Neuronal stem cell (in vitro differentiated cells): ENCODE results near the gene ITFG1.
"Not testable (repeated sequence)": the region's sequence is repeated elsewhere in the genome, so short reads cannot be mapped to it uniquely, and the experiment has no call there.

Source experiments
- DNase-seq: peaks from one replicate; pipeline ENCODE4 v3.0.0-alpha.2; 2013; ENCODE audit warnings: low spot score
- H2AFZ ChIP-seq: one replicate; pipeline ENCODE4 v1.6.1; 2013; ENCODE audit warnings: mild to moderate bottlenecking, low read length, inconsistent platforms
- H2AK5ac ChIP-seq: 2 replicates; pipeline ENCODE4 v1.6.1; 2013; ENCODE audit warnings: low read depth, mild to moderate bottlenecking, inconsistent platforms, low read length, moderate library complexity, mixed read lengths
- H2BK120ac ChIP-seq: 2 replicates; pipeline ENCODE4 v1.6.1; 2013; ENCODE audit warnings: low read depth, mild to moderate bottlenecking, inconsistent platforms, low read length, moderate library complexity, mixed read lengths
- H2BK12ac ChIP-seq: one replicate; pipeline ENCODE4 v1.6.1; 2013; ENCODE audit warnings: low read length, inconsistent platforms
- H2BK15ac ChIP-seq: 2 replicates; pipeline ENCODE4 v1.6.1; 2013; ENCODE audit warnings: mild to moderate bottlenecking, low read length, inconsistent platforms, mixed read lengths
- H2BK5ac ChIP-seq: one replicate; pipeline ENCODE4 v1.6.1; 2013; ENCODE audit warnings: inconsistent platforms, mild to moderate bottlenecking, low read length, moderate library complexity
- H3K14ac ChIP-seq: one replicate; pipeline ENCODE4 v1.6.1; 2013; ENCODE audit warnings: low read length, inconsistent platforms
- H3K18ac ChIP-seq: 2 replicates; pipeline ENCODE4 v1.6.1; 2013; ENCODE audit warnings: low read length, inconsistent platforms
- H3K23ac ChIP-seq: 2 replicates; pipeline ENCODE4 v1.6.1; 2013; ENCODE audit warnings: low read depth, mild to moderate bottlenecking, mixed read lengths, low read length, inconsistent platforms; ENCODE audit not compliant: poor library complexity
- H3K27ac ChIP-seq: replicated peaks from 3 replicates; pipeline ENCODE4 v1.5.1; 2013; ENCODE audit warnings: low read length, inconsistent platforms
- H3K27me3 ChIP-seq, 3 experiments: 2 replicates each; pipeline ENCODE4 v1.6.1; 2013; ENCODE audit warnings: low read length in 3 of 3, mild to moderate bottlenecking in 2 of 3, inconsistent platforms in 1 of 3, low read depth in 1 of 3, mixed read lengths in 1 of 3, moderate library complexity in 1 of 3; ENCODE audit not compliant: control insufficient read depth in 3 of 3, insufficient read depth in 3 of 3
- H3K36me3 ChIP-seq, 2 donors: replicated peaks in 1 of 2; 2 replicates each; pipeline ENCODE4 v1.6.1; 2013; ENCODE audit warnings: low read length in 2 of 2; ENCODE audit not compliant: control insufficient read depth in 2 of 2, insufficient read depth in 2 of 2
- H3K4ac ChIP-seq: 2 replicates; pipeline ENCODE4 v1.6.1; 2013; ENCODE audit warnings: inconsistent platforms, mild to moderate bottlenecking, low read length, moderate library complexity
- H3K4me1 ChIP-seq, 2 donors: 1 replicate in 1 of 2; 2 replicates in 1 of 2; pipeline ENCODE4 v1.6.1; 2013; ENCODE audit warnings: low read length in 2 of 2, low read depth in 1 of 2; ENCODE audit not compliant: control insufficient read depth in 2 of 2, insufficient read depth in 1 of 2
- H3K4me2 ChIP-seq: one replicate; pipeline ENCODE4 v1.6.1; 2013; ENCODE audit warnings: mild to moderate bottlenecking, low read length, inconsistent platforms; ENCODE audit not compliant: insufficient read depth, poor library complexity, severe bottlenecking
- H3K4me3 ChIP-seq, 2 donors: 2 replicates each; pipeline ENCODE4 v1.5.1; 2013; ENCODE audit warnings: low read length in 2 of 2, mild to moderate bottlenecking in 2 of 2, inconsistent platforms in 1 of 2, moderate library complexity in 1 of 2
- H3K79me1 ChIP-seq: one replicate; pipeline ENCODE4 v1.6.1; 2013; ENCODE audit warnings: low read depth, mild to moderate bottlenecking, inconsistent platforms, low read length, moderate library complexity
- H3K9ac ChIP-seq: one replicate; pipeline ENCODE4 v1.6.1; 2013; ENCODE audit warnings: mild to moderate bottlenecking, low read depth, low read length, inconsistent platforms; ENCODE audit not compliant: poor library complexity
- H3K9me3 ChIP-seq, 2 donors: replicated peaks in 1 of 2; 2 replicates each; pipeline versions ENCODE3 to v1.6.1; 2013; ENCODE audit warnings: low read length in 2 of 2, mild to moderate bottlenecking in 2 of 2, inconsistent platforms in 1 of 2, low read depth in 1 of 2, mixed read lengths in 1 of 2, moderate library complexity in 1 of 2; ENCODE audit not compliant: control insufficient read depth in 2 of 2, insufficient read depth in 1 of 2
- H4K8ac ChIP-seq: one replicate; pipeline ENCODE4 v1.6.1; 2013; ENCODE audit warnings: low read depth, mild to moderate bottlenecking, inconsistent platforms, low read length, moderate library complexity
- H4K91ac ChIP-seq: one replicate; pipeline ENCODE4 v1.6.1; 2013; ENCODE audit warnings: low read length, low read depth, mild to moderate bottlenecking, inconsistent platforms; ENCODE audit not compliant: poor library complexity
- WGBS, 2 donors: extraction: QIAGEN DNeasy Blood & Tissue Kit; methylation state at CpG; one replicate each; pipeline ENCODE4 v1.1.7; 2013; ENCODE audit warnings: missing lambda C conversion rate in 2 of 2, mixed read lengths in 1 of 2; ENCODE audit not compliant: insufficient read length in 2 of 2, insufficient replicate concordance in 1 of 2; ENCODE audit errors: extremely low coverage in 2 of 2; 5-methylcytosine and 5-hydroxymethylcytosine counted together

The ITFG1 gene

DNA sequence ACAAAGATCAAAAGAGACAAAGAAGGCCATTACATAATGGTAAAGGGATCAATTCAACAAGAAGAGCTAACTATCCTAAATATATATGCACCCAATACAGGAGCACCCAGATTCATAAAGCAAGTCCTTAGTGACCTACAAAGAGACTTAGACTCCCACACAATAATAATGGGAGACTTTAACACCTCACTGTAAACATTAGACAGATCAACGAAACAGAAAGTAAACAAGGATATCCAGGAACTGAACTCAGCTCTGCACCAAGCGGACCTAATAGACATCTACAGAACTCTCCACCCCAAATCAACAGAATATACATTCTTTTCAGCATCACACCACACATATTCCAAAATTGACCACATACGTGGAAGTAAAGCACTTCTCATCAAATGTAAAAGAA is 20.8 kb downstream of the ITFG1 start:
- H2AFZ ChIP-seq, H2AK5ac ChIP-seq, H3K4ac ChIP-seq, H3K4me3 ChIP-seq, H3K18ac ChIP-seq, H2BK5ac ChIP-seq, H3K14ac ChIP-seq, DNase-seq, H3K9me3 ChIP-seq, H3K9ac ChIP-seq, H3K4me1 ChIP-seq, H3K36me3 ChIP-seq, H3K23ac ChIP-seq, H2BK12ac ChIP-seq, H3K27me3 ChIP-seq, H3K79me1 ChIP-seq, H3K27ac ChIP-seq, H3K4me2 ChIP-seq, H2BK15ac ChIP-seq, H2BK120ac ChIP-seq, H4K91ac ChIP-seq, H4K8ac ChIP-seq: not testable (repeated sequence)
- WGBS, 2 donors: no CpG with 5 or more reads among the region's 3 CpGs

DNA sequence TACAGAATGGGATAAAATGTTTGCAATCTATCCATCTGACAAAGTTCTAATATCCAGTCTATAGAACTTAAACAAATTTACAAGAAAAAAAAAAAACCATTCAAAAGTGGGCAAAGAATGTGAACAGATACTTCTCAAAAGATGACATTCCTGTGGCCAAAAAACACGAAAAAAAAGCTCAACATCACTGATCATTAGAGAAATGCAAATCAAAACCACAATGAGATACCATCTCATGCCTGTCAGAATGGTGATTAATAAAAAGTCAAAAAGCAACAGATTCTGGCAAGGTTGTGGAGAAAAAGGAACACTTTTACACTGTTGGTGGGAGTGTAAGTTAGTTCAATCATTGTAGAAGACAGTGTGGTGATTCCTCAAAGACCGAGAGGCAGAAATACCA is 26.6 kb downstream of the ITFG1 start:
- not testable (repeated sequence) for H4K8ac ChIP-seq, H3K9me3 ChIP-seq, H3K27ac ChIP-seq, H4K91ac ChIP-seq, H2BK15ac ChIP-seq, H2BK120ac ChIP-seq, H3K4me2 ChIP-seq, H3K79me1 ChIP-seq, H3K18ac ChIP-seq, DNase-seq, H3K23ac ChIP-seq, H3K4me1 ChIP-seq, H2AFZ ChIP-seq, H3K4me3 ChIP-seq, H2BK5ac ChIP-seq, H3K27me3 ChIP-seq, H3K9ac ChIP-seq, H3K4ac ChIP-seq, H2AK5ac ChIP-seq, H2BK12ac ChIP-seq, H3K14ac ChIP-seq
- WGBS, 2 donors: no CpG with 5 or more reads among the region's 2 CpGs
- H3K36me3 ChIP-seq: peaks cover 3 to 11% of the 10 kb centered on the region in 2 donors

DNA sequence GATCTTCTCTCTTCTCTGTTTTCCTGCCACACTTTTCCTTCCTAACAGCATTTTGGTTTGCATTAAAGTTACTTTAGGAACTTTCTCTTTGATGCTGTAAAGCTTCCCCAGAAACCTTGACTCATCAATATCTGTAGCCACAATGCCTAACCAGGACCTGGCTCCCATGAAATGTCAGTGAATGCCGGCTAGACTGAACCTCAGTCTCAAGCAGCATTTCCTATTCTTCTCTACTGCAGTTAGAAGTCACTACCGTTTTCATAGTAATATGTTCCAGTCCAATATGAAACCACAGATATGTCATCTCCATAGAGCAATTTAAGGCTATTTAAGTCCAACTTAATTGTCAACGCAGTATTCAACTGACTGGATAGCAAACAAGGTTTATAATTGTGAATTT is 28.9 kb downstream of the ITFG1 start:
- H3K27me3 ChIP-seq: no peaks in the 10 kb centered on the region
- H3K79me1 ChIP-seq: no peaks in the 10 kb centered on the region
- no peak for DNase-seq
- no peaks in the 10 kb centered on the region for H3K4me1 ChIP-seq
- no peak overlapping the region for H2BK5ac ChIP-seq
- H3K4ac ChIP-seq: no peak overlapping the region
- H3K18ac ChIP-seq: no peak overlapping the region
- no peak overlapping the region for H3K23ac ChIP-seq
- no peak overlapping the region for H2BK15ac ChIP-seq
- no peak overlapping the region for H3K4me3 ChIP-seq
- no peak overlapping the region for H4K91ac ChIP-seq
- no peak overlapping the region for H3K27ac ChIP-seq
- H3K14ac ChIP-seq: no peak overlapping the region
- H2AFZ ChIP-seq: no peak overlapping the region
- no peak overlapping the region for H3K4me2 ChIP-seq
- H4K8ac ChIP-seq: no peak overlapping the region
- H3K9ac ChIP-seq: no peak overlapping the region
- H3K36me3 ChIP-seq: peaks cover 3 to 30% of the 10 kb centered on the region in 2 donors
- no peak overlapping the region for H2BK12ac ChIP-seq
- H2BK120ac ChIP-seq: no peak overlapping the region
- WGBS, 2 donors: no CpG with 5 or more reads among the region's 3 CpGs
- H2AK5ac ChIP-seq: no peak overlapping the region
- H3K9me3 ChIP-seq: peaks cover 2 to 6% of the 10 kb centered on the region in 2 donors

DNA sequence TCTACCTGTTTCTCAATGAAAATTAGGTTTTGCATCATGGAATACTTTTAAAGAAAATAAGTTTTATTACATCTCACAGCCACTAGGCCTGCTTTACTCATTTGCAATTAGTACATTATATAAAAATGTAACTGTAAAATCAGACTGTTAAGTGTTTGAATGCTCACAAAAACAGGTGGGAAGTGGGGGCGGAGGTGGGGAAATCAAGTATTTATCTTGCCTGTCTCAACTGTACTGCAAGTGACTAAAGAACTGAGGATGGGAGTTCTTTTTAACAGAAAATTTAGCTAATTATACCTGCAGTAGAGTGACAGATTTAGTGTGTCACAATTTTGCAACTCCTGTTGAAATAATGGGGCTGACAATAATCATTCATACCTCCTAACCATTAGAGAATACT is 34.1 kb downstream of the ITFG1 start:
- Histone ChIP-seq H2AFZ (no peak overlapping the region), H3K27me3 (no peaks in the 10 kb centered on the region), H4K91ac (no peak overlapping the region), H4K8ac (no peak overlapping the region), H3K14ac (no peak overlapping the region), H3K27ac (no peak overlapping the region), H2BK15ac (no peak overlapping the region), H3K79me1 (no peaks in the 10 kb centered on the region), H3K9ac (no peak overlapping the region), H2BK120ac (no peak overlapping the region), H3K18ac (no peak overlapping the region), H3K9me3 (peaks cover 4 to 6% of the 10 kb centered on the region in 2 donors), H3K4me1 (peaks cover 0 to 2% of the 10 kb centered on the region in 2 donors), H3K4me3 (no peak overlapping the region), H3K4ac (no peak overlapping the region), H3K4me2 (no peak overlapping the region), H2AK5ac (no peak overlapping the region), H3K23ac (no peak overlapping the region), H2BK5ac (no peak overlapping the region), H2BK12ac (no peak overlapping the region), H3K36me3 (peaks cover 6 to 52% of the 10 kb centered on the region in 2 donors)
- no peak for DNase-seq
- no CpG with 5 or more reads among the region's 1 CpG for WGBS, 2 donors
